Urinary bladder (tissue), 4 donors: ENCODE data around the gene SOX18. TPM values are rescaled to one million over a fixed set of nuclear protein-coding genes. Genes with fewer than 3 reads are reported as not detected.
A peak's percentile ranks its signal among the peaks of the same experiment; 100 is the strongest.
"Not testable (repeated sequence)": the region's sequence is repeated elsewhere in the genome, so short reads cannot be mapped to it uniquely, and the experiment has no call there.

Experiments used
- DNase-seq: peaks from one replicate; pipeline ENCODE4 v3.0.0-alpha.2; 2015; ENCODE audit errors: extremely low spot score
- H3K27ac ChIP-seq: one replicate; pipeline ENCODE4 v1.5.1; 2013; ENCODE audit warnings: low read depth, mild to moderate bottlenecking, moderate library complexity
- H3K36me3 ChIP-seq: one replicate; pipeline ENCODE4 v1.6.1; 2013; ENCODE audit warnings: mild to moderate bottlenecking, moderate library complexity; ENCODE audit not compliant: insufficient read depth
- H3K4me1 ChIP-seq: one replicate; pipeline ENCODE4 v1.6.1; 2013; ENCODE audit warnings: mild to moderate bottlenecking, moderate library complexity; ENCODE audit not compliant: insufficient read depth
- H3K4me3 ChIP-seq: one replicate; pipeline ENCODE4 v1.5.1; 2013; ENCODE audit warnings: low read depth, low read length
- WGBS: extraction: QIAGEN DNeasy Blood & Tissue Kit; methylation state at CpG from one replicate; pipeline ENCODE4 v1.1.7; 2013; 5-methylcytosine and 5-hydroxymethylcytosine counted together
- polyA plus RNA-seq: library from polyadenylated mRNA; stranded (reverse); fragments of 200-250 nt; gene quantifications from one replicate; pipeline ENCODE4 v1.2.3, GENCODE V29; 2013
- total RNA-seq: library from RNA; depleted of rRNA; stranded (reverse); fragments of >200 nt; gene quantifications from one replicate; pipeline ENCODE4 v1.2.3, GENCODE V29; 2014
- donor health status: healthy with polysubstance abuse.
- donor health status: healthy.

The SOX18 gene
- 4.5 TPM for total RNA-seq
- 66.0 TPM for polyA plus RNA-seq

DNA sequence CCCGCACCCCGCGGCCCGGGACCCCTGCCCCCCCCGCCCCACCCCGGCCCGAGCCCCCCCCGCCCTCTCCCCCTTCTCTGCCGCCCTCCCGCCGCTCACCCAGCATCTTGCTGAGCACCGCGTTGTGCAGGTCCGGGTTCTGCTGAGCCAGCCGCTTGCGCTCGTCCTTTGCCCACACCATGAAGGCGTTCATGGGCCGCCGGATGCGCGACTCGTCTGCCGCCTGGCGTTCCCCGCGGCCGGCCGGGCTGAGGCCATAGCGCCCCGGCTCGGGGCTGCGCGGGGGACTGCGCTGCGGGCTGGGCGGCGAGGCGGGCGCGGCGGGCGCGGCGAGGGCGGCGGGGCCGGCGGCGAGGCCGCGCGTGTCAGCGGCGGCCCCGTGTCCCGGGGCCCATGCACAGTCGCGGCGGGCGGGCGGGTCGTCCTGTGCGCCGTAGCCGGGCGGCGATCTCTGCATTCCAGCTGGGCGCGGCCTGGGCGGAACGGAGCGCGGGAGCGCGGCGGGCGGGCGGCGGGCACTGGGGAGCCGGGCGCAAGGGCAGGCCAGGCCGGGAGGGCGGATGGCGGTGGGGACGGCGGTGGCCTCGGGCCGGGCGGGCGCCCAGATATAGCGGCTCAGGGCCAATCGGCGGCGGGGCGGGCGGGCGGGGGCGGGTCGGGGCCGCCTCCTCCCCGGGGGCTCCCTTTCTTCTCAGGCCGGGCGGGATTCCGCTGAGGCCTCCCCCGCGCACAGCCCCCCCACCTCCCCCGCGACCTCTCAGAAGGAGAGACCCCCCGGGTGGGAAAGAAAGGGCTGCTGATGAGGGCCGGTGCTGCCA, at the start of gene SOX18:
Gene SOX18 (minus strand): TSS at position 580 of the 818 bp plus-strand sequence. CDS start 123 bp downstream, at position 457.
- peaks cover 1% of the 10 kb centered on the region for H3K4me1 ChIP-seq
- peak within 1 kb of the TSS; percentile 12 for H3K27ac ChIP-seq
- DNase-seq, result no peak
- WGBS, result under 1% methylated on average over 109 of the region's 111 CpGs
- H3K36me3 ChIP-seq, result no peaks in the 10 kb centered on the region
- peak within 1 kb of the TSS; percentile 43 for H3K4me3 ChIP-seq

DNA sequence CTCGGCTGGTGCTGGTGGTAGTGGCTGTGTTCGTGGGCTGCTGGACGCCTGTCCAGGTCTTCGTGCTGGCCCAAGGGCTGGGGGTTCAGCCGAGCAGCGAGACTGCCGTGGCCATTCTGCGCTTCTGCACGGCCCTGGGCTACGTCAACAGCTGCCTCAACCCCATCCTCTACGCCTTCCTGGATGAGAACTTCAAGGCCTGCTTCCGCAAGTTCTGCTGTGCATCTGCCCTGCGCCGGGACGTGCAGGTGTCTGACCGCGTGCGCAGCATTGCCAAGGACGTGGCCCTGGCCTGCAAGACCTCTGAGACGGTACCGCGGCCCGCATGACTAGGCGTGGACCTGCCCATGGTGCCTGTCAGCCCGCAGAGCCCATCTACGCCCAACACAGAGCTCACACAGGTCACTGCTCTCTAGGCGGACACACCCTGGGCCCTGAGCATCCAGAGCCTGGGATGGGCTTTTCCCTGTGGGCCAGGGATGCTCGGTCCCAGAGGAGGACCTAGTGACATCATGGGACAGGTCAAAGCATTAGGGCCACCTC, 49.1 kb upstream of the SOX18 start:
- no peaks in the 10 kb centered on the region for H3K4me1 ChIP-seq
- H3K27ac ChIP-seq, result no peak overlapping the region
- no peak overlapping the region for H3K4me3 ChIP-seq
- H3K36me3 ChIP-seq, result no peaks in the 10 kb centered on the region
- DNase-seq, result no peak
- 94% methylated on average over 28 of the region's 28 CpGs for WGBS

DNA sequence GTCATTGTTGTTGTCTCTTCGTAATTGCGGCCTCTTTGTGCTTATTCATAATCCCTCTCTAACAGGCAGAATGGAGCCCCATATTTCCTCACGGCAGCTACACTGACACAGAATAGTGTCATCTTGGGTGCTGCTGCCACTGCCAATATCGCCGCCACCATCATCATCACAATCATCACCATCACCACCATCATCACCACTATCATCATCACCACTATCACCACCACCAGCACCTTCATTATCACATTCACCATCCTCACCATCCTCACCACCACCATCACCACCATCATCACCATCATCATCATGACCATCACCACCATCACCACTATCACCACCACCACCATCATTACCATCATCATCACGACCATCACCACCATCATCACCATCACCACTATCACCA, 47.1 kb upstream of the SOX18 start:
- 77% methylated on average over 6 of the region's 6 CpGs for WGBS
- no peak for DNase-seq
- Histone ChIP-seq H3K4me1 (no peaks in the 10 kb centered on the region), H3K27ac (no peak overlapping the region), H3K36me3 (no peaks in the 10 kb centered on the region), H3K4me3 (no peak overlapping the region)

DNA sequence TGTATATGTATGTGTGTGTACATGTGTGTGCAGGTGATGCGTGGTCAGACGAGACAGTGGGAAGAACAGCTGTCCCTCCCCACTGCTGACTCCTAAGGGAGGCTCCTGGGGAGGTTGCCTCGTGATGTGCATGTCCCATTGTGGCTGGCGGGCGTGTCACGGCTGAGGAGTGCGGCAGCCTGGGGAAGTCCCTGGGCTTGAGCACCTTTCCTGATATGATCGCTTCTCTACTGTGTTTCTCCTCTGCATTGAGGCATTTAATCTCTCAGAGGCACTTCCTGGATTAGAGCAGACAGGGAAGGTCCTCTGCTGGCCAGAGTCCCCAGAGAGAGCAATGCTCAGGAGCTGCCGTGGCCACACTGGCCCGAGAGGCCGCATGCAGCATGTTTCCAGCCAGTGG, 46.5 kb upstream of the SOX18 start:
- H3K27ac ChIP-seq, result no peak overlapping the region
- DNase-seq, result no peak
- 82% methylated on average over 11 of the region's 11 CpGs for WGBS
- no peak overlapping the region for H3K4me3 ChIP-seq
- H3K36me3 ChIP-seq, result no peaks in the 10 kb centered on the region
- H3K4me1 ChIP-seq, result no peaks in the 10 kb centered on the region

DNA sequence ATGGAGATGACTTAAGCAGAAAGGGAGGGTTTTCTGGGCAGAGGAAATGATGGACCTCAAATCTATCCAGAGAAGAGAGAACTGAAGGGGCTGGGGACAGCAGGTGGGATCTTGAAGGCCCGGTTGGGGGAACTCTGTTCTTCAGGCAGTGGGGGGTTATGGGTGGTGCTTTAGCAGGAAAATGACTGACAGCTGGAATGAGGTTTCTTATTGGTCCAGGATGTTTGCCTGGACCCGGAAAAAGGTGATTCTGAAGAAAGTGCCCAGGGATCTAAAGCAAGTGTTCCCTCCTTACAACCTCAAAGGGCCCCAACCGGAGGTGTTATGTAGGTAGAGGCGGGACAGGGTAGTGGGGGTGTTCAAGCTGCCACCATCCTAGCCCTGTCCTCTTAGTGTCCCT, 46.0 kb upstream of the SOX18 start:
- no peak overlapping the region for H3K27ac ChIP-seq
- no peaks in the 10 kb centered on the region for H3K4me1 ChIP-seq
- no peak for DNase-seq
- WGBS, result 79% methylated on average over 4 of the region's 4 CpGs
- H3K4me3 ChIP-seq, result no peak overlapping the region
- H3K36me3 ChIP-seq, result no peaks in the 10 kb centered on the region

DNA sequence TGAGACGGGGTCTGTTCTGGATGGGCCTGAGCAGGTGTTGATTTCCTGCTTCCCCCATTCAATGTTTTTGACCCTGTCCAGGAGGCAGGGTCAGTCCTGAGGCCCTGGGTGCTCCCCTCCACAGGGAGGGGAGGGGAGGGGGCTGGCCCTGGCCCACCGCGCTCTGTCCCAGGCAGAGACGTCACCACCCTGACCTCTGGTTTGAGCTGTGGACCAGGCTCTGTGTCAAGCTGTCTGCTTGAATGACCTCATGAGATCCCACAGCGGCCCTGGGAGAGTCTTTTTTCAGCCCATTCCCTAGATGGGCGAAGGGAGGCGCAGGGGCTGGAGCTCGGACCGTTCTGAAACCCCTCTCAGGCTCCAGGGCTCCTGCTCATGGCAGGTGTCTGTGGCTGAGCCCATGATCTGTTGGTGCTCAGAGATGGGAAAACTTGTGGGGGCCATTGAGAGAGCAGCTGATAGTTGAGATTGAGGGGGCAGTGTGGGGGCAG, 43.6 kb upstream of the SOX18 start:
- DNase-seq, result no peak
- Histone ChIP-seq H3K27ac (no peak overlapping the region), H3K4me3 (no peak overlapping the region), H3K4me1 (no peaks in the 10 kb centered on the region), H3K36me3 (no peaks in the 10 kb centered on the region)
- 42% methylated on average over 9 of the region's 9 CpGs for WGBS

DNA sequence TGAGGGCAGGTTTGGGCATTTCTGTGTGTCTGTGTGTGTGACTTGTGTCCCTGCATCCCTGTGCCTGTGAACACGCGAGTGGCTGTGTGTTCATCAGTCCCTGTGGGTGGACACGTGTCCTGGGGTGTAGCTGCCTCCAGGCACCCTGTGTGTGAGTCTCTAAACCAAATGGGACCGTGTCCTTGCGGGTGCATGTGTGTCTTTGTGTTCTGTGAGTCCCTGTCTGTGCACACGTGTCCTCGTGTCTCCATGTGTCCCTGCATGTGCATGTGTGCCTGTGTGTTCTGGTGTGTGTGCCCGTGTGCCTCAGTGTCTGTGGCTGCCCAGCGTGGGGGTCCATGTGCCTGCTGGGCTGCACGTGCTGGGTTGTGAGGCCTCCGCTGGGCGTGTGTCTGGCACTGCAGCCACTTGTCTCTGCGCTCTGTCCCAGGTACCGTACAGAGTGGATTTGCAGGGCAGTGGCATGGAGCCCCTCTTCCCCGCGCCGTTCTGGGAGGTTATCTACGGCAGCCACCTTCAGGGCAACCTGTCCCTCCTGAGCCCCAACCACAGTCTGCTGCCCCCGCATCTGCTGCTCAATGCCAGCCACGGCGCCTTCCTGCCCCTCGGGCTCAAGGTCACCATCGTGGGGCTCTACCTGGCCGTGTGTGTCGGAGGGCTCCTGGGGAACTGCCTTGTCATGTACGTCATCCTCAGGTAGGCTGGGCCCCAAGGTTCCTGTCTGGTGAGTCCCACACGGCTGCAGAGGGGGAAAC, 43.0 kb upstream of the SOX18 start:
- WGBS, result 53% methylated on average over 27 of the region's 27 CpGs
- no peak overlapping the region for H3K27ac ChIP-seq

DNA sequence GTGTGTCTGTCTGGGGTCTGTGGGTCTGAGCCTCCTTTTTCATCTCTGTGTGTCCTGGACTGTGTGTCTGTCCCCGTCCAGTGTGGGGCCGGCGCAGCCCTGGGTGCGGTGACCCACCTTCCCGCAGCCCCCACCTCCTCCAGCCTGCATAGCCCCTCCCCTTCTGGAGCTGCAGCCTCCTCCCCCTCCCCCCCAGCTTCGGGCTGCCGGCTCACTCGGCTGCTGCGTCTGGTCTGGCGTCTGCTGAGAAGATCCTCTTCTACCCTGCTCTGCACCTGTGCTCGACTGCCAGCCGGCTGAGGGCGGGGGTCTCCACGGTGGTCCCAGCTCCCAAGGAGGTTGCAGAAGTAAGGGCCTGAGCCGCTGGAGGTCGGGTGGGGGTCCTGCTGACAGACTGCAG, 42.3 kb upstream of the SOX18 start:
- H3K4me1 ChIP-seq, result no peaks in the 10 kb centered on the region
- WGBS, result 17% methylated on average over 16 of the region's 16 CpGs
- H3K27ac ChIP-seq, result no peak overlapping the region
- no peaks in the 10 kb centered on the region for H3K36me3 ChIP-seq
- DNase-seq, result no peak
- no peak overlapping the region for H3K4me3 ChIP-seq

More for the DNA sequence above, 43.0 kb upstream of the SOX18 start:
- Histone ChIP-seq H3K4me1 (no peaks in the 10 kb centered on the region), H3K4me3 (no peak overlapping the region), H3K36me3 (no peaks in the 10 kb centered on the region)
- no peak for DNase-seq

DNA sequence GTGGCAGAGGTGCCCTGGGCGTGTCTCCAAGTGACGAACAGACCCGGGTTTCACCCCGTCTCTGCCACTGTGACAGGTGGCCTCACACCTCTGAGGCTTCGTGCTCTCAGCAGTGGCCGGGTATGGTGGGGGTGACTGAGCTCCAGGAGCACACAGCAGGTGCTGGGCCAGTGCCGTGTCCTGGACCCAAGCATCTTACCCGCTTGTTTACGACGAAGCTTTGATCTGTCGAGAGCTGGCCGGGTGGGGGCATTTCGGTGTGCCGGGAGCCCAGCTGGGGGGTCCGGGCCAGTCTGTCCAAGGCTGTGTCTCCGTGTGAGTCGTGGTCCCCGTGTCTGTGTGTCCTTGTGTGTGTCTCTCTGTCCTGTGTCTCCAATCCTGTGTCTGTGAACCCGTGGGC, 41.9 kb upstream of the SOX18 start:
- H3K36me3 ChIP-seq, result no peaks in the 10 kb centered on the region
- DNase-seq, result no peak
- H3K27ac ChIP-seq, result no peak overlapping the region
- no peaks in the 10 kb centered on the region for H3K4me1 ChIP-seq
- no peak overlapping the region for H3K4me3 ChIP-seq
- 63% methylated on average over 19 of the region's 19 CpGs for WGBS

DNA sequence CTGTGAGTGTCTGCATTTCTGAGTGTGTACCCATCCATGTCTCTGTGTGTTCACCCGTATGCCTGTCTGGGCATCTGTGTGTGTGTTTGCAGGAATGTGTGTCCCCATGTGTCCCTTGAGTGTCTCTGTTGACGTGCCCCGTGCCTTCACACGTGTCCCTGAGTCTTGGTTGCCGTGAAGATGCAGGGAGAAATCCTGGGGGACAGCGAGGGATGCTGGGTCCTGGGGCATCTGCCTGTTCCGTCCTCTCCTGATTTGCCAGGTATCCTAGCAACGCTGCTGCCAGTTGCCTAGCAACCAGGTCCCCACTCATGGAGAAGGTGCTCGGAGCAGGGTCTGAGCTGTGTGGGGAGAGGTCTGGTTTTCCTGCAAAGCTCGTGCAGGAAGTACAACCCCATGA, 40.7 kb upstream of the SOX18 start:
- H3K4me3 ChIP-seq, result no peak overlapping the region
- WGBS, result 51% methylated on average over 10 of the region's 10 CpGs
- H3K36me3 ChIP-seq, result no peaks in the 10 kb centered on the region
- no peak overlapping the region for H3K27ac ChIP-seq
- DNase-seq, result no peak
- H3K4me1 ChIP-seq, result no peaks in the 10 kb centered on the region

DNA sequence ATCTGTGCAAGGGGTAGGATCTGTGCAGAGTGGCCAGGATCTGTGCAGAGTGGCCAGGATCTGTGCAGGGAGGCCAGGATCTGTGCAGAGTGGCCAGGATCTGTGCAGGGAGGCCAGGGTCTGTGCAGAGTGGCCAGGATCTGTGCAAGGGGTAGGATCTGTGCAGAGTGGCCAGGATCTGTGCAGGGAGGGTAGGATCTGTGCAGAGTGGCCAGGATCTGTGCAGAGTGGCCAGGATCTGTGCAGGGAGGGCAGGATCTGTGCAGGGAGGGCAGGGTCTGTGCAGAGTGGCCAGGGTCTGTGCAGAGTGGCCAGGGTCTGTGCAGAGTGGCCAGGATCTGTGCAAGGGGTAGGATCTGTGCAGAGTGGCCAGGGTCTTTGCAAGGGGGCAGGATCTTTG, 39.1 kb upstream of the SOX18 start:
- H3K4me1 ChIP-seq, H3K36me3 ChIP-seq, H3K4me3 ChIP-seq, H3K27ac ChIP-seq, DNase-seq: not testable (repeated sequence)

DNA sequence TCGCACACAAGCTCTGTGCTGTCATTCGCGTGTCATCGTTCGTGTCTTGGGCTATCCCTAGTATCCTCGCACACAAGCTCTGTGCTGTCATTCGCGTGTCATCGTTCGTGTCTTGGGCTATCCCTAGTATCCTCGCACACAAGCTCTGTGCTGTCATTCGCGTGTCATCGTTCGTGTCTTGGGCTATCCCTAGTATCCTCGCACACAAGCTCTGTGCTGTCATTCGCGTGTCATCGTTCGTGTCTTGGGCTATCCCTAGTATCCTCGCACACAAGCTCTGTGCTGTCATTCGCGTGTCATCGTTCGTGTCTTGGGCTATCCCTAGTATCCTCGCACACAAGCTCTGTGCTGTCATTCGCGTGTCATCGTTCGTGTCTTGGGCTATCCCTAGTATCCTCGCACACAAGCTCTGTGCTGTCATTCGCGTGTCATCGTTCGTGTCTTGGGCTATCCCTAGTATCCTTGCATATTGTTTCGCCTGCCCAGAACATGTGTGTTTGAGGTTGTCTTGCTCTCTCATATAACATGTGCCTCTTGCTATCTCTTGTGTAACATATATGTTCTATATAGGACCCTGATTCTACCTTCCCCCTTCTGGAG, 37.9 kb upstream of the SOX18 start:
- not testable (repeated sequence) for H3K4me1 ChIP-seq, H3K36me3 ChIP-seq, H3K4me3 ChIP-seq, H3K27ac ChIP-seq, DNase-seq
- 96% methylated on average over 6 of the region's 36 CpGs for WGBS

DNA sequence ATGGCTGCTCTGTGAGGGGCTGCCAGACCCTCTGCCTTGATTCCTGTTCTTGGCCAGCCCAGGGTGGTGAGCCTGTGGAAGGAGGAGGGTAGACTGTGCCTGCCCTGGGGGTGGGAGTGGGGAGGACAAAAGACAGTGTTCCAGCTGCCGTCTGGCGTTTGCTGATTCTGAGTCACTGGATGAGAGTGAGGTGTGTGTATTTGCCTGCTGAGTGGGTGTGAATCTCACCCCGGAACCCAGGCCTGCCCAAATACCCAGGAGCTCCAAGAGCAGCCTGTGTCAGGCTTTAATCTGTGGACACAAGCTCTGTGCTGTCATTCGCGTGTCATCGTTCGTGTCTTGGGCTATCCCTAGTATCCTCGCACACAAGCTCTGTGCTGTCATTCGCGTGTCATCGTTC, 37.4 kb upstream of the SOX18 start:
- no peak for DNase-seq
- Histone ChIP-seq H3K27ac (no peak overlapping the region), H3K4me3 (no peak overlapping the region), H3K4me1 (no peaks in the 10 kb centered on the region), H3K36me3 (no peaks in the 10 kb centered on the region)
- 86% methylated on average over 8 of the region's 11 CpGs for WGBS
